ENCODE results near the gene ZNF583. TPM values are rescaled to one million over a fixed set of nuclear protein-coding genes. Genes with fewer than 3 reads are reported as not detected.

The ZNF583 gene
- total RNA-seq, 1 experiment from 2014 or later: 0.11 TPM

GRCh38 chr19:56423985-56424353 is 19.8 kb downstream of the ZNF583 start:
- H3K36me3 ChIP-seq (ENCODE audit: low read depth, low read length): 0 out of 2 replicates have a peak, but pooled peaks cover 11% of the 10 kb centered on the region
- no peak overlapping the region for H3K9ac ChIP-seq (ENCODE audit: low read length)
- H3K27ac ChIP-seq (ENCODE audit: low read length): no peak overlapping the region
- H2AFZ ChIP-seq (ENCODE audit: low read length): no peak overlapping the region
- no peaks in the 10 kb centered on the region for H3F3A ChIP-seq (ENCODE audit: low read length, unreplicated experiment)
- no peaks in the 10 kb centered on the region for H4K20me1 ChIP-seq (ENCODE audit: low read length)
- no peaks in the 10 kb centered on the region for H3K4me1 ChIP-seq (ENCODE audit: insufficient read depth, low read length)
- peaks cover 87% of the 10 kb centered on the region for H3K9me3 ChIP-seq (ENCODE audit: low read length)
- no peak for ATAC-seq
- no peaks in the 10 kb centered on the region for H3K27me3 ChIP-seq (ENCODE audit: low read length)
- H3K79me2 ChIP-seq (ENCODE audit: low read length): no peaks in the 10 kb centered on the region
- no peaks in the 10 kb centered on the region for H3K9me2 ChIP-seq (replicated peaks; ENCODE audit: low read length)
- intact Hi-C loops (cut with micrococcal nuclease): no loop called here
- DNase-seq: no peak
- BruUV-seq (replicated peaks): no TSS peak
- TF ChIP-seq CTCF (conservative IDR thresholded peaks at IDR 0.05; ENCODE audit: low read depth, low read length) (no peak), EZH2 (IDR thresholded peaks at IDR 0.05; ENCODE audit: low read length, unreplicated experiment) (no peak), EZH2phosphoT487 (IDR thresholded peaks at IDR 0.05; ENCODE audit: borderline replicate concordance, low read length) (no peak)
- CTCF ChIA-PET: no interaction called here
- H3K4me3 ChIP-seq (ENCODE audit: low read length): no peak overlapping the region; the same call in 1 of the 2 replicates
- POLR2A ChIA-PET (ENCODE audit: unreplicated experiment): no interaction called here
- H3K4me2 ChIP-seq (ENCODE audit: low read length): no peak overlapping the region

- no peak overlapping the region for H2AFZ ChIP-seq (ENCODE audit: low read length)
- H3K4me1 ChIP-seq (ENCODE audit: insufficient read depth, low read length): no peaks in the 10 kb centered on the region
- no peaks in the 10 kb centered on the region for H3K27me3 ChIP-seq (ENCODE audit: low read length)
- TF ChIP-seq CTCF (conservative IDR thresholded peaks at IDR 0.05; ENCODE audit: low read depth, low read length) (no peak), EZH2phosphoT487 (IDR thresholded peaks at IDR 0.05; ENCODE audit: borderline replicate concordance, low read length) (no peak), EZH2 (IDR thresholded peaks at IDR 0.05; ENCODE audit: low read length, unreplicated experiment) (no peak)
- DNase-seq (no peak), ATAC-seq (no peak)
- no peak overlapping the region for H3K9ac ChIP-seq (ENCODE audit: low read length)
- H3F3A ChIP-seq (ENCODE audit: low read length, unreplicated experiment): no peaks in the 10 kb centered on the region
- H3K4me2 ChIP-seq (ENCODE audit: low read length): no peak overlapping the region
- intact Hi-C loops (cut with micrococcal nuclease): no loop called here
- ChIA-PET POLR2A (ENCODE audit: unreplicated experiment) (no interaction called here), CTCF (no interaction called here)
- H3K79me2 ChIP-seq (ENCODE audit: low read length): no peaks in the 10 kb centered on the region
- no peaks in the 10 kb centered on the region for H3K9me2 ChIP-seq (replicated peaks; ENCODE audit: low read length)
- no TSS peak for BruUV-seq (replicated peaks)
- no peak overlapping the region for H3K27ac ChIP-seq (ENCODE audit: low read length)
- H4K20me1 ChIP-seq (ENCODE audit: low read length): no peaks in the 10 kb centered on the region
- no peak overlapping the region; the same call in 1 of the 2 replicates for H3K4me3 ChIP-seq (ENCODE audit: low read length)
- H3K36me3 ChIP-seq (ENCODE audit: low read depth, low read length): peaks cover 31% of the 10 kb centered on the region
- peaks cover 78% of the 10 kb centered on the region for H3K9me3 ChIP-seq (ENCODE audit: low read length)
These were observed 37.2 kb downstream of the ZNF583 start for GRCh38 chr19:56441206-56441792.

- ATAC-seq (no peak), DNase-seq (no peak)
- no peak overlapping the region for H3K27ac ChIP-seq (ENCODE audit: low read length)
- peaks cover 51% of the 10 kb centered on the region for H3K36me3 ChIP-seq (ENCODE audit: low read depth, low read length)
- TF ChIP-seq EZH2 (IDR thresholded peaks at IDR 0.05; ENCODE audit: low read length, unreplicated experiment): no peak
- no peak for TF ChIP-seq EZH2phosphoT487 (IDR thresholded peaks at IDR 0.05; ENCODE audit: borderline replicate concordance, low read length)
- no peak for TF ChIP-seq CTCF (conservative IDR thresholded peaks at IDR 0.05; ENCODE audit: low read depth, low read length)
- H3K79me2 ChIP-seq (ENCODE audit: low read length): peaks cover 26% of the 10 kb centered on the region
- no peak overlapping the region for H3K4me3 ChIP-seq (ENCODE audit: low read length)
- H2AFZ ChIP-seq (ENCODE audit: low read length): no peak overlapping the region
- no peak overlapping the region for H3K9ac ChIP-seq (ENCODE audit: low read length)
- ChIA-PET CTCF (no interaction called here), POLR2A (ENCODE audit: unreplicated experiment) (no interaction called here)
- H3K9me2 ChIP-seq (replicated peaks; ENCODE audit: low read length): no peaks in the 10 kb centered on the region
- intact Hi-C loops (cut with micrococcal nuclease): no loop called here
- H3K9me3 ChIP-seq (ENCODE audit: low read length): peaks cover 61% of the 10 kb centered on the region
- no TSS peak for BruUV-seq (replicated peaks)
- no peaks in the 10 kb centered on the region for H4K20me1 ChIP-seq (ENCODE audit: low read length)
- H3K4me2 ChIP-seq (ENCODE audit: low read length): no peak overlapping the region
- no peaks in the 10 kb centered on the region for H3F3A ChIP-seq (ENCODE audit: low read length, unreplicated experiment)
- no peaks in the 10 kb centered on the region for H3K4me1 ChIP-seq (ENCODE audit: insufficient read depth, low read length)
- H3K27me3 ChIP-seq (ENCODE audit: low read length): no peaks in the 10 kb centered on the region
These were observed 70.2 kb downstream of the ZNF583 start for GRCh38 chr19:56474308-56474707.

Data from PC-3 (cell line).